GM19395 (cell line): ENCODE results near the gene SAV1.

Experiments
- ATAC-seq: cut with Tn5 transposase; IDR thresholded peaks from one replicate; pipeline ENCODE4 v1.9.1; 2021; ENCODE audit warnings: mild to moderate bottlenecking, moderate library complexity; ENCODE audit not compliant: unreplicated experiment

The SAV1 gene

DNA sequence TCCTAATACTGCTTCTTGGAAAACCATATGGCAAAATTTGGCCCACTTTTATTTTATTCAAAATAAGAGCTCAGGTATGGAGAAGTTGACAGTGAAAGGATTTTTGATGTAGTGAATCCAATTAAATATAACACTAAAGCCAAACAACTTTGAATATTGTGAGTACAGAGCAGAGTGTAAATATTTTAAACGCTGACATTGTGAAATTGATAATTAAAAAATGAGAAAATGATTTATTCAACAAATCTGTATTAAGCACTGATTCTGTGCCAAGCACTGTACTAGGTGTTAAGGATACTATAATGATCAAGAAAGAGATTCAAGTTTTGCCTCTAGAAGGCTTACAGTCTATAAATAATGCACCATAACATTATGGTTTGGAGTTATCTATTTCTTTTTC lies 57.6 kb downstream of the SAV1 start:
- no peak for ATAC-seq

DNA sequence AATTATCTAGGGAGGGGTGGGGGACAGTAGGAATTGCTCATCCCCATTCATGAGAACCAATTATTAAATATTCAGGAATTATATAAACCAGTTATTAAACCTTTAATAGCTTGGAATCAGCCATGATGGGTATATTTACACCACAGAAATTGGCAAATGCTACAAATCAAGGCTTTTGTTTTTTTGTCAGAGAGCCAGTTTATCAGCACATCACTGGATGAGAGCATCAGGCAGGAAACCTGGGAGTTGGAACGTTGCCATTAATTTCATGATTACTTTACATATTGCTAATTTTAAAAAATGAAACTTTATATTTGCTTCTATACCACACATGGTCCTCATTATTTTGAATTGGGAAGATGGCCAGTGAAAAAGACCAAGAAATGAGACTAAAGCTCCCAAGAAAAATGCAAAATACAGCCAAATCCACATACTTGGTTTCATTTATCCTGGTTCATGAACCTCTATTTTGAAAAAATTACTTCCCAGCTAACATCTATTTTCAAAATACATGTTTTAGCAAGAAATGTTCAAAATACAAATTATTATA lies 59.7 kb downstream of the SAV1 start:
- no peak for ATAC-seq

DNA sequence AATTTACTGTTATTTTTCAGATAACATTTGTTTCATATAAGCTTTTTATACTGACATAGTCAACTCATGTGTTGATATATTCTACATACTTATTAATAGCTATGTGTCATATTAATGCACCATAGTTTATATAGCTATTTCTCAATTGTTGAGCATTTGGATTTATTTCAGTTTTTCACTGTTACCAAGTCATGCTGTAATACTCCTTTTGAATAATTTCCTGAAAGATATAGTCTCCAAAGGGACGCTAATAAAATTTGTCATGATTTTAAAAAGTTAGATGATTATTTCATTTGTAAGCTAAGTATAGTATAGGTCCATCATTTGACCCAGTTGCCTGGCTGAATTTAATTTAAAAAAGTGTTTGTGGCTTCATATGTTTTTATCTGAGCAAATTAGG lies 60.3 kb downstream of the SAV1 start:
- no peak for ATAC-seq

DNA sequence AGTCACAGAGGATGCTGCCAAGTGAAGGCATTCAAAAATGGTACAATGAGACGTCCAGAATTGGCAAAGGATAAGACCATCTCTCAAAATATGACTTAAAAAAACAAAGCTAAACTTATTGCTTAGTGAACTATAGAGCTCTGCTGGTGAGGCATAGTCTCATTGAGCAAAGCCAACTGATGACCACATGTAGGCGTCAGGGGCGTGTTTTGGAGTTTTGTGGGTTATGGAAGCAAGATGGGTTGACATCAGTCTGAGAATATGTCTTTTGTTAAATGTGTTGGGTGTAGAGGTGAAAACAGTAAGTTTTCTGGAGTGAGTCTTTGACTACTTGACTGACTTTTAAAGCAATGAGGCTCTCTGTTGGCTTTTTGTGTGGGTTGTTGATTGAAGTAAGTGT lies 60.9 kb downstream of the SAV1 start:
- no peak for ATAC-seq

DNA sequence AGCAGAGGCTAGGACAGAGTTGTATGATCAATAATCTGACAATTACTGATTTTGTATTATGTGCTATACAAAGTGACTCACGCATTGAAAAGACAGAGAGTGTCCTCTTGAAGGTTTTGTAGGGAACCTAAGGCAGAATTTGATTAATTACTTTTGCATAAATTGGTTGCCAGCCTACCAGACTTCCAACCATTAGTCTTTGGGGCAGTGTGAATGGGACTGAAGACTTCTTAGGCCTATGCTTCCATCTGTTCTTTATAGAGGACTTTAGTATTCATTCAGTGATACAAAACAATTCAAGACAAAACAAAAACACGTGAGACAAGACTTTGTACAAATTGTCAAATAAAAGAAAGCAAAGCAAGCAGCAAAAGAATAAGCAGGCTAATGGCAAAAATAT lies 61.6 kb downstream of the SAV1 start:
- no peak for ATAC-seq

DNA sequence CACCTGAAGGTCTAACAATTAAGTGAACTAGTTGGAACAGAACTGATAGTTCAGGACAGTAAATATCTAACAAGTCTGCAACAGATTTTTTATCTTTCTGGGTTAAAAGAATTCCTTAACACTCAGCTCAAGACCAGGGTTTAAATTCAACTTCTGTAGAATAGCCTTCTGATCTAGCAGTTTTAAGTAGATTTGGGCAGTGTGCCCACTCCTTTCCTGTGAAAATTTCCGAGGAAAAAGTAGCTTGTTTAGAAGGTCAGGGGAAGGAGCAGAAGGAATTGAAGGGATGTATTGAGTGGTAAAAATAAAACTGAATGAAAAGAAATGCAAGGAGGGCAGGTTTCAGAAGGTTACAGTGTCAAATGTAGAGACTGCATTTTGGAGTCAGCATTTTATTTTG lies 62.3 kb downstream of the SAV1 start:
- no peak for ATAC-seq

DNA sequence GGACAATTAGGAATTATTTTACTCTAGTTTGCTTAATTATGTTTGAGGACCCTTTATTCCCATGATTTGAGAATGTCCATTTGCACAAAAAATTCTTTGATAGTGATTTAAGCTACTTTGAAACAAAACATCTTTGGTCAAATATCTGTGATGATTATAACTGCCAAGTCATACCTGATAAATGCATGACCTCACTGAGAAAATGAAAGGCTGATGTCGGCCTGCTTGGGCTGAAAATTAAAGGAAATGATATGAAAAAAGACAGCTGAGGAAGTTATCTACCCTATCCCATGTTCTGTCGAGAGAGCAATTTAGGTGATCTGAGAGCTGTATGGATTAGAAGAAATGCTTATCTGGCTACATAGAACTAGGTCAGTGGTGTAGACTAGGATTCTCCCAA lies 64.5 kb downstream of the SAV1 start:
- ATAC-seq: no peak

DNA sequence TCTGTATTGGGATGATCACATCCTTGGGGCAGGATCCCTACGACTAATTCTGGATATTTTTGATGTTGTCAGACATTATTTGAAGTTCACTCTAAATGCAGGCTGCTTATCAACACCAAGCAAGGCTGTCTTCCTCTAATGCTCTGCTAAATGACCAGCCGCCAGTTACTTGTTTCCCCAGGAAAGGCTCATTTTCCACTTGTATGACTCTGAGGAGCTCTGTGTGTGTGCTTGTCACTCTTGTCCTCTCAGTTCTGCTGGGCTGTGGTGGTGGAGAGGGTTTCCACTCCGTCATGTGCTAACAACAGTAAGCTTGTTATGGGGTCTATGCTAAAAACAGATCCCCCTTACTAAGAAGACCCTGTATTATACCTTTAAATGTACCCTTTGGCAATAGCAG lies 66.1 kb downstream of the SAV1 start:
- no peak for ATAC-seq

DNA sequence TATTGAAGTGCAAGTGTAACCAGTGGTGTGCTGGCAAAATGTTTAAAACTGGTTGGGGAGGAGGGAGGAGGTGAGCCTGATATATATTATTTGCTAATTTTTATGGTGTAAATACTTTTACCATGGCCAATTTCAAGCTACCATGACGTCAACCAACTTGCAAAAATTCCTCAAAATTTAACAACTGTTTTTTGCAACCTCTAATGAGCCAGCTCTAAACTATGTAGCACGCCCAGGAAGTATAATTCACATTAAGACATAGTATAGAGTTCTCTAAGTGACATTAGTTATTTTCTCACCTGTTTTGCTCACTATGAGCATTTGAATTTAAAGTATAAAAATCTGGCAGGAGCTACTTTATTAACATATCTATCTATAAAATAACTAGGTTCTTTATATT lies 66.7 kb downstream of the SAV1 start:
- no peak for ATAC-seq

DNA sequence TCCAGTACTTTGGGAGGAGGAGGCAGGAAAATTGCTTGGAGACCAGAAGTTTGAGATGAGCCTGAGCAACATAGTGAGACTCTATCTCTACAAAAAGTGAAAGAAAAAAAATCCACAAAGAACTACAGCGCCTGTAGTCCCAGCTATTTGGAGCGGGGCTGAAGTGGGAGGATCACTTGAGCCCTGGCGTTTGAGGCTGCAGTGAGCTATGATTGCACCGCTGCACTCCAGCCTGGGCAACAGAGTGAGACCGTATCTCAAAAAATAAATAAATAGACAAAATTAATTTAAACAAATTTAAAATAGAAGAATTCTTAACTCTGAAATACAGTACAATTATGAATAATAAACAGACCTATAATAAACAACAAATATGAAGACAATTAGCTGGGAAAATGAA lies 67.3 kb downstream of the SAV1 start:
- ATAC-seq: no peak

DNA sequence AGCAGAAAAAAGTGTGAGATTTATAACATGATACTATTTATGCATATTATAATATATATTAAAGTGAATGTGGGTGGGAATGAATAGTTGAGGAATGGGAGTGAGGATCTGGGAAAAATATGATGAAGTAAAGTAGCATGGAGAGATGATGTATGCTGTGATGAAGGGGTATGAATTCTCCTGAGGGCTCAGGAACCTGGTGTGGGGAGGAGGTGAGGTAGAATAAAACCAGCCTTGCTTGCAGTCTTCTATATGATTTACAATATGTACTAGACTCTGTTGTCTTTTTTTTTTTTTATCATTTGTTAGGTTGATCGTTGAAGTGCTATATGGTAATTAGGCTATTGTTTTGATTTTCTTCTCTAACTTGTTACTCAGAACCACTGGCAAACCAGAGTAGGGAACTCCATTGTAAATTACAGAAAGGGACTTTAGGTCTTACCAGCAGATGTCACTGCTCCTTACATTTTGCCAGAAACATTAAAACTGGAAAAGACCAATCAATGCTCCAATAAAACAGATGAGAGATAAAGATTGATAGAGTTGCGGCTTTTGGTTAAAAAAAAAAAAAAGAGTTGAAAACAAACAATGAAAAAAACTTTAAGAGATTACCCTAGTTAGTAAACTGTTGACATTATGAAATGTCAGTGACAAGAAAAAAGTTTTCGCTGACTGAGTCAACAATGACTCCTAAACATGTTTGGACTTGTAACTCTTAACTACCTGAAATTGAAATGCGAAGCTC lies 68.2 kb downstream of the SAV1 start:
- no peak for ATAC-seq

DNA sequence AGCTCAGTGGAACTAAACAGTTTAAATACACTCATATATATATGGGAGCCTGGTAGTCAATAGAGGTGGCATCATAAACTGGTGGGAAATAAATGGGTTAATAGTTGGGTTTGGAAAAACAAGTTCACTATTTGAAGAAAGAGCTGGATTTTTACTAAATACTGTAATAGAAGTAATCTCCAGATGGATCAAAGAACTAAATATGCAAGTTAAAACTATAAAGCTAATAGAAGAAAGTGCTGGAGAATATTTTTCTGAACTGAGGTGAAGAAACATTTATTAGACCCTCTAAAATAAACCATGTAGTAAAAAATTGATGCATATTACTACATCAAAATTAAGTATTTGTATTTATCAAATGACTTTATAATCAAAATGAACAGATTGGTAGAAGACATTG lies 69.3 kb downstream of the SAV1 start:
- no peak for ATAC-seq

DNA sequence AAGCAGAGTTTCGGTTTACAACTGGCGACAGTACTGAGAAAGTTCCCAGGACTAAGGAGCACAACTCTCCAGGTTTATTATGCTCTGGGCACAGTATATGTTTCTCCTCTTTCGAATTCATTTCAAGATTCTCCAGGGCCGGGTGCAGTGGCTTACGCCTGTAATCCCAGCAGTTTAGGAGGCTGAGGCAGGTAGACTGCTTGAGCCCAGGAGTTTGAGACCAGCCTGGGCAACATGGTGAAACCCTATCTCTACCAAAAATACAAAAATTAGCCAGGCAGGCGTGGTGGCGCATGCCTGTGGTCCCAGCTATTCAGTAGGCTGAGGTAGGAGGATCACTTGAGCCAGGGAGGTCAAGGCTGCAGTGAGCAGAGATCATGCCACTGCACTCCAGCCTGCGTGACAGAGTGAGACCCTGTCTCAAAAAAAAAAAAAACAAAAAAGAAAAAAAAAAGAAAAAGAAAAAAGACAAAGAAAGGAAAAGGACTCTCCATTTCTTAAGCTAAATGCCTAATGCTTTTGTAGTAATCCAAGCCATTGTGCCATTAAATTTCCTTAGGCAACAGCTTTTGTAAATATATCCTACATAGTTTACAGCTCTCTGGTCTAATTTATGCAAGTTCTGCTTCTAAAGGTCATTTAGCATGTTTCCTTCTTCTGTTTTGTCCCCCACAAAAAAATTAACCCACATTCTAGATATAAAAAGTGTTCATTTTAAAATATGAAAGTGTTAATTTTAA lies 73.4 kb downstream of the SAV1 start:
- ATAC-seq: no peak

DNA sequence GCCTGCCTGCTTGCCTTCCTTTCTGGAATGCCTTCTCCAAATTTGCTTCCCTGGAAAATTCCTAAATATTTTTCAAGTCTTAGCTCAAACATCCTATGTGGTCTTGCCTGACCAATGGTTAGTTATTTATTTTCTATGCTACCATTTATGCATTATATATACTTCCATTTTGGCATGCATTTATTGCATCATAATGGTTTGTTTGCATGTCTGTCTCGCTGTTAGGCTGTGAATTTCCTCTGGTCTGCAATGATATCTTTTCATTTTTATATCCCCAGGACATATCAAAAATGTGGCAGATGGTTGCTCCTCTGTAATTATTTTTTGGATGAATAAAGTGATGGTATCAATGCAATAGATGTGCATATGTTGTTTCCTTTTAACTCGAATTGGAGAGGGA lies 77.6 kb downstream of the SAV1 start:
- ATAC-seq: no peak
